Stimulated activated CD4-positive, alpha-beta T cell treated with anti-CD3 and anti-CD28 coated beads, TNF-alpha, amount 100 ng/mL, for 1 hour (primary cell): Measurements from ENCODE around the gene NKX2-8.
"Not testable (repeated sequence)": the region's sequence is repeated elsewhere in the genome, so short reads cannot be mapped to it uniquely, and the experiment has no call there.

ENCODE experiments used
- DNase-seq, 3 donors: peaks; one replicate each; pipeline ENCODE4 v3.0.0-alpha.2; 2020; ENCODE audit warnings: low read depth in 3 of 3, low spot score in 1 of 3

NKX2-8 gene

DNA sequence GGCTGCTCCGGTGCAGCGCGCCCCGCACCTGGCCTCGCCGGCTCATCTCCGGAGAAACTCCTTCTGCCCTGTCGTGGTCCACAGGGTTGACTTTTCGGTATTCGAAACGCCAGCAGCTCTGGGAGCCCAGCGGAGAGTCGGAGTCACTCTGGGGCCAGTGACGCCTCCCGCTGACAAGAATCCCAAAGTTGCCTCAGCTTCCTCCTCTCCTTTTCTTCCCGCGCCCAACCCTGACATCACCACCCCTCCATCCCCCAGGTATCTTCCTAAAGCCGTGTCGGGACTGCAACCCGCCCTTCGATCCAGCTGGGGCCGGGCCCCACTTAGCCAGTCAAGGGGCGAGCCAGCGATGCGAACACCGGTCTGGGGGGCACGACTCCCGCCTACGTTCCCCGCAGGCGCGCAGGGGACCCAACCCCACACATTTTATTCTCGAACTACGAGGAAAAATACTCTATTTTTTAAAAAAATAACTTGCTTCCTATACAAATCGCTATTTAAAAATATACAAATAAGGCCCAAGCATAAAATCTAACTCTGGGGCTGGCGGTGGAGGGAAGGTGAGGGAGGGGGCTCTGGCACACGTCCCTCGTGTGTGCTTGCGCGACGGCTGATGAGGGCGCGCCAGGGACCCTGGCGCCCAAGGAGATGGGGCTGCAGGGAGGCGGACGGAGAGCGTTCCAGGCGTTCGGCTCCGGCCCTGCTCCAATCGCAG lies 2.1 kb downstream of the NKX2-8 start:
- no peak for DNase-seq

- no peak for DNase-seq
These were observed 2.8 kb downstream of the NKX2-8 start for GRCh38 chr14:36579573-36580140.

DNA sequence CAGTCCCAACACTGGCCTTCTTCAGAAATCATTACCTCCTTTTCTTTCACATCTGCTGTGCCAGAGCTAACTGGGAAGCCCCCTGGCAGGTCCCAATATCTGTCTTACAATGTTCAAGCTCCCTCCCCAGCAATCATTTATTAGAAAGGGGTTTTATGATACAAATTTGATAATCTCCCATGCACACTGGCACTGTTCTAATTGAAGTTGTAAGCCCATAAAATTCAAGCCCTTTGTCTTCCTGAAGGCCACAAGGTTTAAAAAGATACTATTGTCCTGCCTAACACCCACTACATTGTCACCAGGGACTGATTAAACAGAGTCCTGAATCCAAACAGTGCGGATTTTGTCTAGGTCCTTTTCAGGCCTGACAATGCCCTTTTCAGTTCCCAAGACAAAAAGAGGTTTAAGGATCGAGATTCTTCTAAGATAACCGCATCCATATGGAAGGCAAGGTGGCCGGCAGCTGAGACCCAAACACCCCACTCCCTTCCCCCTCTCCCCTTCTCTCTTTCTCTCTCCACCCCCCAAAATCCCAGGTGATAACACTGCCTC lies 3.3 kb downstream of the NKX2-8 start:
- no peak for DNase-seq

- no peak for DNase-seq
These were observed 12.3 kb downstream of the NKX2-8 start for GRCh38 chr14:36570065-36570464.

DNA sequence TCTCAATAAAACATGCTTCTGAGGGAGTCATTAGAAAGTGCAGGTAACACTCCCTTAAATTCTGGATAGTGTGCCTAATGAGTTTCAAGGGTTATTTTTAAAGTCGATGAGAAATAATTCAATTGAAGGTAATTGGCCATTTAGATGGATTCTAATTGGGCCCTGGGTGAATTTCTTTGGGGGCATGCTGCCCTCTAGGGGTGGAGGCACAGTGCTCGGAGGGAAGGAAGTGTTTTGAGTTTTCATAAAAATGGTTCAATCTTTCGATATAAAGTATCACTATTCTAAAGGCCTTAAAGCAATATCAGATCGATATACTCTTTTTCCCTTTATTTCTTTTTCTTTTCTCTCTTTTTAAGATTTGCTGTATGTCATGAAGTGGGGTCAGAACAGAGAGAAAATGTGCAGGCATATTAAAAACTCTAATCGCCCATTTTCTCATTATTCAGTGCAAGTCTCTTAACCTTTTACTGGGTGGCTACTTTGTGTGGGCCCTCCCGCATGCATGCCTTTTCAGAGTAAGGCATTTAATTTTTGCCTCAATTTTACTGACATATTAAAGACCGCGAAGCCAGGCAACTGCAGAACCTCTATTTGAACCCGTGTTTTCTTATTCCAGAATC lies 25.5 kb downstream of the NKX2-8 start:
- DNase-seq = no peak

GRCh38 chr14:36555998-36556743 lies 26.2 kb downstream of the NKX2-8 start:
- no peak for DNase-seq

DNA sequence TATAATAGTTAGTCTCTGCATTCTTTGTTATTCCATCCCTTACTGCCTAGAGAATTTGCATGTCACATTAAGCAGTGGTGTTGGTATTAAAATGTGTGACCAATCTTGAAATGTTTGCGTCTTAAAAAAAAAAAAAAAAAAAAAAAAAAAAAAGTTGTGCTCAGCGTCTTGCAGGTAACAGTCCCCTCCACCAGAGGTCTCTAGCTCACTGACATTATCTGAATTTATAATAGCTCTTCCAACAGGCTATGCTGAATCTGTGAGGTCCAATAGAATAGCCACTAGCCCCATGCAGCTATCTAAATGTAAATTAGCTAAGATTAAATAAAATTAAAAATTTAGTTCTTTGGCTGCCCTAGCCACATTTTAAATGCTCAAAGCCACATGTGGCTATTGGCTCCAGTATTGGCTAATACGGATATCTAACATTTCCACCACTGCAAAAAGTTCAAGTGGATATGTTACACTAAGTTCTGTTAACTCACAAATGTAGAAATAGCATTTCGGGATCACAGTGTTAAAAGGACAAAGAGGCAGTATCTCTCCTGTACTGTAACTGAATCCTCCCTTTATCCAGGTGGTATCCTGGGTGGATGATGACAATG lies 28.7 kb downstream of the NKX2-8 start:
- no peak for DNase-seq

GRCh38 chr14:36550899-36551298 lies 31.5 kb downstream of the NKX2-8 start:
- no peak for DNase-seq

GRCh38 chr14:36544280-36544679 lies 38.1 kb downstream of the NKX2-8 start:
- DNase-seq = not testable (repeated sequence)

DNA sequence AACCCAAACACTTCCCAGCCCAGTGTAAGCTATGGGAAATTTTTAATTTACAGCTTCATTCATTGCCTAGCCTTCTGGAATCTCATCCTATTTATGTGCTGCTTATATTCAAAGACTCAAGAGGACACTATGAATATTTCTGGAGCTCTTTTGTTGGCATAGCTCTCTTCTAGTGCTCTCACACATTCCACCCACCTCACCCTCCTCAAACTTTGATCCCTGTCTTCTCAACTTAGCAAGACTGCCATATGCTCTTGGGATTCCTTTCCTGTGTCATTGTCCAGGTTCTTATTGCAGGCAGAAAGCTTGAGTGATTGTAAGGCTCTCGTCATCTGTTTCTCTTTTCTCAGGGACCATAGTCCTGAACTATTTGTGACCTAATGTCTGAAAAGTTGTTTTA lies 44.4 kb downstream of the NKX2-8 start:
- DNase-seq = no peak
